ENCODE results near the gene FAM241B. TPM values are rescaled to one million over a fixed set of nuclear protein-coding genes. Genes with fewer than 3 reads are reported as not detected.

FAM241B gene
- total RNA-seq = 10.1 TPM

GRCh38 chr10:69629897-69630650 is at the start of gene FAM241B:
TSS of gene FAM241B (plus strand) at chr10:69630247. CDS start at chr10:69631744, 1,497 bp downstream.
- DNase-seq = peak; percentile 32

- DNase-seq = no peak
These were observed 49.6 kb upstream of the FAM241B start for GRCh38 chr10:69580435-69580834.

- no peak for DNase-seq
These were observed 46.9 kb upstream of the FAM241B start for GRCh38 chr10:69583106-69583505.

- DNase-seq = no peak
These were observed 45.4 kb upstream of the FAM241B start for GRCh38 chr10:69584624-69585023.

GRCh38 chr10:69588358-69588757 is 41.7 kb upstream of the FAM241B start:
- no peak for DNase-seq

GRCh38 chr10:69600761-69601330 is 29.2 kb upstream of the FAM241B start:
- DNase-seq = no peak

- DNase-seq = no peak
These were observed 21.0 kb upstream of the FAM241B start for GRCh38 chr10:69609077-69609476.

- DNase-seq = no peak
These were observed 17.3 kb upstream of the FAM241B start for GRCh38 chr10:69612760-69613159.

GRCh38 chr10:69614130-69614529 is 15.9 kb upstream of the FAM241B start:
- no peak for DNase-seq

- no peak for DNase-seq
These were observed 13.7 kb upstream of the FAM241B start for GRCh38 chr10:69616358-69616757.

GRCh38 chr10:69618746-69619145 is 11.3 kb upstream of the FAM241B start:
- DNase-seq = no peak

- DNase-seq = no peak
These were observed 10.4 kb upstream of the FAM241B start for GRCh38 chr10:69619626-69620025.

- no peak for DNase-seq
These were observed 9.4 kb upstream of the FAM241B start for GRCh38 chr10:69620625-69621024.

- no peak for DNase-seq
These were observed 5.7 kb upstream of the FAM241B start for GRCh38 chr10:69624245-69624786.

- DNase-seq = no peak
These were observed 3.2 kb upstream of the FAM241B start for GRCh38 chr10:69626826-69627225.

GRCh38 chr10:69628891-69629290 is 1.2 kb upstream of the FAM241B start:
- no peak for DNase-seq

- no peak for DNase-seq
These were observed 539 bp upstream of the FAM241B start for GRCh38 chr10:69629519-69629896.

- no peak for DNase-seq
These were observed 779 bp downstream of the FAM241B start for GRCh38 chr10:69630651-69631400.

- DNase-seq = no peak
These were observed 1.5 kb downstream of the FAM241B start for GRCh38 chr10:69631566-69631965.

- no peak for DNase-seq
These were observed 2.6 kb downstream of the FAM241B start for GRCh38 chr10:69632516-69633199.

- no peak for DNase-seq
These were observed 3.9 kb downstream of the FAM241B start for GRCh38 chr10:69633673-69634635.
